ENCODE measurements around the gene FILIP1L. TPM values are rescaled to one million over a fixed set of nuclear protein-coding genes. Genes with fewer than 3 reads are reported as not detected.
A peak's percentile ranks its signal among the peaks of the same experiment; 100 is the strongest.

Gene FILIP1L
- total and polyA plus RNA-seq, 2 of the 13 experiments (the other 11 are each of a cell fraction or from before 2014, with no cell fraction given), result 8.1 to 187 TPM

DNA sequence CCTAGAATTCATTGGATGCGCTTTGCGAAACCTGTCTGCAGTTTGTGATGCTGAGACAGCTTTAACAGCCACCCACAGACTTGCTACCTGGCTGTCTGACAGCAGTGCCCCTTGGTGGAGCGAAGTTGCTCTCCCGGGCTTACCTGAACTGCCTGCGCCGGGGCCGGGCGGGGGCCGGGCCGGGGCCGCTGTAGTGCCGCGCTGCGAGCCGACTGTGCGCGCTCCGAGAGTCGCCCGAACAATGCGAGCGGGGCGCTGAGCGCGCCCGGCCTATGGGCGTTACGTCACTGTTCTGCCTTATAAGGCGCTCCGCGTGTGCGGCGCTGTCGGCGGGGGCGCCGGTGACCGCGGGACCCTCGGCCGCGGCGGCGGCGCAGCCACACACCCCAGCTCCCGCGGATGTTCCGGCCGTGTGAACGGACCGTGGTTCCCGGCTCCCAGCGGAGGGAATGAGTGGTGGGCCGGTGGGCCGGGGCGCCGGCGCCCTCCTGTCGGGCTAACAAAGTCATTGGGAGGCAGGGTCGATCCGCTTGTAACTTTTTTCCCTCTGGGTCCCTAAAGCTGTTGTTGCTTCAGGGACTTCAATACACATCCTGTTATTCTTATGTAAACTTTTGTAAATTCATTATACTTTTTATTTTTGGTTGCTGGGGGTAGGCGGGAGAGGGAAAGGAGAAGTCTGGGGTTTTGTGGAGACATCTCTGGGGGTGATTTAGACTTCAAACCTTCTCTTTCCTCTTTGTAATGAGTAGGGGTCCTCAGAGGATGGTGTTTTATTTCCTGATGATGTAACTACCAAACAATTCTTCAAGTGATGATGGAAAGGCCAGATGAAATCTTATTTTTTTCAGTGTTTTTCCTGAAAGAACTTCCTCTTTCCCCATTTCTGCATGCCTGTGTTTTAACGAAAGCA is 238.1 kb downstream of the FILIP1L start (continued):
- TF ChIP-seq ZHX2 (IDR thresholded peaks at IDR 0.05; ENCODE audit: low read depth) (0 out of 2 replicates have a peak, but pooled peaks have one; percentile 25), ZHX2 (CRISPR knock-in tag; IDR thresholded peaks at IDR 0.05; ENCODE audit: borderline replicate concordance) (0 out of 2 replicates have a peak, but pooled peaks have one; percentile 75), HNRNPLL (IDR thresholded peaks at IDR 0.05; ENCODE audit: low read depth, low read length, poor library complexity, severe bottlenecking) (peak; percentile 91), ZBTB3 (CRISPR knock-in tag; IDR thresholded peaks at IDR 0.05; ENCODE audit: borderline replicate concordance, low read depth) (peak; percentile 72; the same call in 1 of the 2 replicates), NAIF1 (CRISPR knock-in tag; IDR thresholded peaks at IDR 0.05; ENCODE audit: borderline replicate concordance) (peak; percentile 77; the same call in 1 of the 2 replicates), SMARCE1 (IDR thresholded peaks at IDR 0.05; ENCODE audit: borderline replicate concordance) (no peak), DMAP1 (CRISPR knock-in tag; IDR thresholded peaks at IDR 0.05) (no peak), ZNF883 (CRISPR knock-in tag; IDR thresholded peaks at IDR 0.05; ENCODE audit: not compliant biosample characterization) (peak; percentile 73), ZNF33A (CRISPR knock-in tag; IDR thresholded peaks at IDR 0.05; ENCODE audit: borderline replicate concordance) (0 out of 2 replicates have a peak, but pooled peaks have one; percentile 10), BRCA1 (CRISPR knock-in tag; IDR thresholded peaks at IDR 0.05) (0 out of 2 replicates have a peak, but pooled peaks have one; percentile 31), ZFP36L2 (CRISPR knock-in tag; IDR thresholded peaks at IDR 0.05) (no peak), NFATC3 (CRISPR knock-in tag; IDR thresholded peaks at IDR 0.05) (no peak), ZNF547 (CRISPR knock-in tag; IDR thresholded peaks at IDR 0.05) (peak; percentile 97), HOXA5 (CRISPR knock-in tag; IDR thresholded peaks at IDR 0.05) (peak; percentile 74; the same call in 1 of the 2 replicates), SAP130 (CRISPR knock-in tag; IDR thresholded peaks at IDR 0.05; ENCODE audit: low read depth) (peak; percentile 87)
- TF ChIP-seq, protein P1, sequence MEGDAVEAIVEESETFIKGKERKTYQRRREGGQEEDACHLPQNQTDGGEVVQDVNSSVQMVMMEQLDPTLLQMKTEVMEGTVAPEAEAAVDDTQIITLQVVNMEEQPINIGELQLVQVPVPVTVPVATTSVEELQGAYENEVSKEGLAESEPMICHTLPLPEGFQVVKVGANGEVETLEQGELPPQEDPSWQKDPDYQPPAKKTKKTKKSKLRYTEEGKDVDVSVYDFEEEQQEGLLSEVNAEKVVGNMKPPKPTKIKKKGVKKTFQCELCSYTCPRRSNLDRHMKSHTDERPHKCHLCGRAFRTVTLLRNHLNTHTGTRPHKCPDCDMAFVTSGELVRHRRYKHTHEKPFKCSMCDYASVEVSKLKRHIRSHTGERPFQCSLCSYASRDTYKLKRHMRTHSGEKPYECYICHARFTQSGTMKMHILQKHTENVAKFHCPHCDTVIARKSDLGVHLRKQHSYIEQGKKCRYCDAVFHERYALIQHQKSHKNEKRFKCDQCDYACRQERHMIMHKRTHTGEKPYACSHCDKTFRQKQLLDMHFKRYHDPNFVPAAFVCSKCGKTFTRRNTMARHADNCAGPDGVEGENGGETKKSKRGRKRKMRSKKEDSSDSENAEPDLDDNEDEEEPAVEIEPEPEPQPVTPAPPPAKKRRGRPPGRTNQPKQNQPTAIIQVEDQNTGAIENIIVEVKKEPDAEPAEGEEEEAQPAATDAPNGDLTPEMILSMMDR (CRISPR knock-in tag; IDR thresholded peaks at IDR 0.05), result peak; percentile 64
- TF ChIP-seq, protein P2, sequence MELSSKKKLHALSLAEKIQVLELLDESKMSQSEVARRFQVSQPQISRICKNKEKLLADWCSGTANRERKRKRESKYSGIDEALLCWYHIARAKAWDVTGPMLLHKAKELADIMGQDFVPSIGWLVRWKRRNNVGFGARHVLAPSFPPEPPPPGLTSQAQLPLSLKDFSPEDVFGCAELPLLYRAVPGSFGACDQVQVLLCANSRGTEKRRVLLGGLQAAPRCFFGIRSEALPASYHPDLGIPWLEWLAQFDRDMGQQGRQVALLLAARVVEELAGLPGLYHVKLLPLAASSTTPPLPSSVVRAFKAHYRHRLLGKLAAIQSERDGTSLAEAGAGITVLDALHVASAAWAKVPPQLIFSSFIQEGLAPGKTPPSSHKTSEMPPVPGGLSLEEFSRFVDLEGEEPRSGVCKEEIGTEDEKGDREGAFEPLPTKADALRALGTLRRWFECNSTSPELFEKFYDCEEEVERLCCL (CRISPR knock-in tag; IDR thresholded peaks at IDR 0.05; ENCODE audit: borderline replicate concordance), result no peak

All from HepG2 (cell line).